ENCODE data around the gene TBX2.

- no peak for TF ChIP-seq CTCF (CRISPR knock-in tag; IDR thresholded peaks at IDR 0.05)
- TF ChIP-seq KAT2B (IDR thresholded peaks at IDR 0.05; ENCODE audit: borderline replicate concordance, low read depth, low read length): no peak
- no peak for TF ChIP-seq ZZZ3 (CRISPR knock-in tag; IDR thresholded peaks at IDR 0.05; ENCODE audit: borderline replicate concordance)
- TF ChIP-seq EP300 (IDR thresholded peaks at IDR 0.05; ENCODE audit: low read depth in 2 of 2, low read length in 2 of 2): no peak
- TF ChIP-seq EP300 (CRISPR knock-in tag; IDR thresholded peaks at IDR 0.05; ENCODE audit: borderline replicate concordance): no peak
- no peak for TF ChIP-seq NFE2L1 (CRISPR knock-in tag; IDR thresholded peaks at IDR 0.05; ENCODE audit: borderline replicate concordance)
- TF ChIP-seq RAD21 (CRISPR knock-in tag; IDR thresholded peaks at IDR 0.05): no peak
Measured at GRCh38 chr17:61457226-61457983, 57.8 kb downstream of the TBX2 start.
